HG02885 (cell line): ENCODE measurements around the gene ZNF235.
"Not testable (repeated sequence)": the region's sequence is repeated elsewhere in the genome, so short reads cannot be mapped to it uniquely, and the experiment has no call there.

Source experiments
- ATAC-seq: cut with Tn5 transposase; IDR thresholded peaks from one replicate; pipeline ENCODE4 v1.9.1; 2021; ENCODE audit warnings: mild to moderate bottlenecking; ENCODE audit not compliant: unreplicated experiment, poor library complexity

The ZNF235 gene

GRCh38 chr19:44258136-44258535, 46.7 kb downstream of the ZNF235 start:
- no peak for ATAC-seq

- no peak for ATAC-seq
Observed at GRCh38 chr19:44255705-44256411, 49.0 kb downstream of the ZNF235 start.

- no peak for ATAC-seq
Observed at GRCh38 chr19:44254496-44254895, 50.3 kb downstream of the ZNF235 start.

- not testable (repeated sequence) for ATAC-seq
Observed at GRCh38 chr19:44253392-44253791, 51.4 kb downstream of the ZNF235 start.

GRCh38 chr19:44252332-44252731, 52.5 kb downstream of the ZNF235 start:
- not testable (repeated sequence) for ATAC-seq

- no peak for ATAC-seq
Observed at GRCh38 chr19:44236384-44236783, 68.4 kb downstream of the ZNF235 start.
